Measurements from ENCODE around the gene PLEK.

- TF ChIP-seq CTCF (IDR thresholded peaks at IDR 0.05) (no peak), POLR2A (IDR thresholded peaks at IDR 0.05) (no peak)
Measured at GRCh38 chr2:68426446-68426845, 61.4 kb downstream of the PLEK start.

All from heart left ventricle (tissue), 13 donors.